D341Med (cell line): Measurements from ENCODE around the gene PCBD1.

Experiments
- DNase-seq: peaks from one replicate; pipeline ENCODE4 v3.0.0; 2012; ENCODE audit warnings: low spot score

The PCBD1 gene

DNA sequence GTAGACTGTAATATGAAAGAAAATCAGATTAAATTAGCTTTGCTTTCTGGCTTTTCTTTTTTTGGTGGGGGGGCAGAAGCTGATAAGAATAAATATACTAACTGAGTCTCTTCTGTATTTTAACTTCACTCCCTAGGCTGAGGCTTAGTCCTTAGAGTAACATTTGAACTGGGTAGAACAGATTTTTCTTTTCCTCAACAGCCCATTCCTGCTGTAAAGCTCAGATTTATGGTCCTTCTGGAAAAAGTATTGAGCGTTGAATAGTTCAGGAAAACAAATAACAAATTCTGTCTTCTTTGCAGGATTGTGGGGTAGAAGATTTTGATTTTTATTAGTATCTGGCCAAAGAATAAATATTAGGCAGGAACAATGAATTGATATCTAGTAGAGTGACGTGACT, 54.8 kb downstream of the PCBD1 start:
- DNase-seq: no peak
